IMR-90 (cell line): ENCODE results near the gene SDHB. TPM values are rescaled to one million over a fixed set of nuclear protein-coding genes. Genes with fewer than 3 reads are reported as not detected.
A peak's percentile ranks its signal among the peaks of the same experiment; 100 is the strongest.

ENCODE experiments used
- ATAC-seq: fragments of 200-7000 bp; cut with Tn5 transposase; 2 replicates; pipeline ENCODE4 v1.9.1; 2020; ENCODE audit warnings: low read depth, mild to moderate bottlenecking, moderate library complexity
- BruUV-seq: library from RNA; stranded (reverse); fragments of 400-500 nt; replicated peaks from 2 replicates; lab custom pipeline; 2021; lab: Mats Ljungman, UMichigan
- CTCF ChIA-PET: fragments of 300-600 bp; formaldehyde crosslinking; extraction: SDS; loops from one replicate; lab custom pipeline; 2021; ENCODE audit warnings: antibody characterized with exemption; lab: Yijun Ruan, JAX
- POLR2A ChIA-PET: fragments of 300-600 bp; sonication (Branson Sonifier 250); formaldehyde crosslinking; loops from one replicate; lab custom pipeline; 2022; ENCODE audit warnings: antibody characterized with exemption; ENCODE audit not compliant: unreplicated experiment; lab: Charles Lee
- DNase-seq: peaks from one replicate; pipeline ENCODE4 v3.0.0; 2013
- H2AFZ ChIP-seq: replicated peaks from 2 replicates; pipeline ENCODE3; 2013; ENCODE audit warnings: low read length, mild to moderate bottlenecking; ENCODE audit not compliant: poor library complexity
- H2AK5ac ChIP-seq: 2 replicates; pipeline ENCODE4 v1.6.1; 2013; ENCODE audit warnings: low read depth, low read length, inconsistent platforms
- H2AK9ac ChIP-seq: replicated peaks from 2 replicates; pipeline ENCODE3; 2013; ENCODE audit warnings: mild to moderate bottlenecking, low read depth, low read length, moderate library complexity; ENCODE audit not compliant: poor library complexity
- H2BK120ac ChIP-seq: 2 replicates; pipeline ENCODE4 v1.6.1; 2013; ENCODE audit warnings: low read depth, low read length, inconsistent platforms
- H2BK15ac ChIP-seq: 3 replicates; pipeline ENCODE4 v1.6.1; 2013; ENCODE audit warnings: low read depth, low read length, inconsistent platforms
- H2BK20ac ChIP-seq: 2 replicates; pipeline ENCODE4 v1.6.1; 2013; ENCODE audit warnings: low read depth, mild to moderate bottlenecking, inconsistent platforms, low read length, moderate library complexity
- H2BK5ac ChIP-seq: 2 replicates; pipeline ENCODE4 v1.6.1; 2013; ENCODE audit warnings: mild to moderate bottlenecking, low read depth, low read length, inconsistent platforms; ENCODE audit not compliant: poor library complexity, severe bottlenecking
- H3K14ac ChIP-seq: replicated peaks from 2 replicates; pipeline ENCODE4 v1.6.1; 2013; ENCODE audit warnings: low read depth, low read length, inconsistent platforms
- H3K18ac ChIP-seq: 2 replicates; pipeline ENCODE4 v1.6.1; 2013; ENCODE audit warnings: low read depth, low read length, control low read depth
- H3K23ac ChIP-seq: 2 replicates; pipeline ENCODE4 v1.6.1; 2013; ENCODE audit warnings: low read depth, low read length, inconsistent platforms
- H3K27ac ChIP-seq: 2 replicates; pipeline ENCODE4 v1.5.1; 2013; ENCODE audit warnings: mild to moderate bottlenecking, control low read depth, low read length; ENCODE audit not compliant: insufficient read depth
- H3K27me3 ChIP-seq: 2 replicates; pipeline ENCODE4 v1.6.1; 2013; ENCODE audit warnings: low read length; ENCODE audit not compliant: control insufficient read depth, insufficient read depth
- H3K36me3 ChIP-seq: 2 replicates; pipeline ENCODE4 v1.6.1; 2013; ENCODE audit warnings: low read length, mixed read lengths; ENCODE audit not compliant: control insufficient read depth, insufficient read depth
- H3K4ac ChIP-seq: 2 replicates; pipeline ENCODE4 v1.6.1; 2013; ENCODE audit warnings: low read depth, low read length, inconsistent platforms
- H3K4me1 ChIP-seq: 2 replicates; pipeline ENCODE4 v1.6.1; 2013; ENCODE audit warnings: low read length, mixed read lengths; ENCODE audit not compliant: control insufficient read depth, insufficient read depth
- H3K4me2 ChIP-seq: 2 replicates; pipeline ENCODE4 v1.6.1; 2013; ENCODE audit warnings: low read depth, mild to moderate bottlenecking, control low read depth, low read length, moderate library complexity
- H3K4me3 ChIP-seq: 2 replicates; pipeline ENCODE4 v1.5.1; 2013; ENCODE audit warnings: low read depth, mild to moderate bottlenecking, control low read depth, low read length, moderate library complexity; ENCODE audit not compliant: insufficient read depth
- H3K56ac ChIP-seq: 2 replicates; pipeline ENCODE4 v1.6.1; 2013; ENCODE audit warnings: low read length, inconsistent platforms; ENCODE audit not compliant: insufficient read depth; ENCODE audit errors: extremely low read depth
- H3K79me1 ChIP-seq, 2 experiments: 2 replicates each; pipeline ENCODE4 v1.6.1; 2013; ENCODE audit warnings: low read length in 2 of 2, inconsistent platforms in 1 of 2, low read depth in 1 of 2
- H3K9ac ChIP-seq: 2 replicates; pipeline ENCODE4 v1.6.1; 2013; ENCODE audit warnings: low read depth, low read length, control low read depth
- H3K9me1 ChIP-seq: 2 replicates; pipeline ENCODE4 v1.6.1; 2013; ENCODE audit warnings: low read length, inconsistent platforms; ENCODE audit not compliant: insufficient read depth
- H3K9me3 ChIP-seq: 2 replicates; pipeline ENCODE4 v1.6.1; 2013; ENCODE audit warnings: low read length; ENCODE audit not compliant: control insufficient read depth, insufficient read depth
- H4K20me1 ChIP-seq: 2 replicates; pipeline ENCODE4 v1.6.1; 2013; ENCODE audit warnings: low read length, inconsistent platforms; ENCODE audit not compliant: insufficient read depth
- H4K5ac ChIP-seq: 2 replicates; pipeline ENCODE4 v1.6.1; 2013; ENCODE audit warnings: mild to moderate bottlenecking, low read depth, low read length, control low read depth
- H4K8ac ChIP-seq, 2 experiments: 2 replicates each; pipeline ENCODE4 v1.6.1; 2013; ENCODE audit warnings: low read depth in 2 of 2, low read length in 2 of 2, control low read depth in 1 of 2, inconsistent platforms in 1 of 2
- H4K91ac ChIP-seq: 2 replicates; pipeline ENCODE4 v1.6.1; 2013; ENCODE audit warnings: low read depth, low read length, inconsistent platforms; ENCODE audit not compliant: insufficient read depth
- CTCF ChIP-seq: conservative IDR thresholded peaks from 2 replicates; pipeline ENCODE4 v1.5.1; 2012; ENCODE audit warnings: mild to moderate bottlenecking, low read depth, low read length, improper control_type of control experiment
- MAFK ChIP-seq: IDR thresholded peaks from 2 replicates; pipeline ENCODE4 v1.6.1; 2012; ENCODE audit warnings: low read depth, low read length, improper control_type of control experiment
- WGBS, 2 experiments: methylation state at CpG; one replicate each; pipeline versions ENCODE4 v1.1.5 to v1.1.7; 2013; ENCODE audit warnings: missing lambda C conversion rate in 2 of 2; ENCODE audit not compliant: insufficient read length in 1 of 2; ENCODE audit errors: extremely low coverage in 2 of 2; 5-methylcytosine and 5-hydroxymethylcytosine counted together
- dilution Hi-C: fragments of 300-500 bp; cut with HindIII; formaldehyde crosslinking; loops from one replicate; pipeline ENCODE4 v1.14.3; 2018; ENCODE audit warnings: low sequenced_read_pairs; ENCODE audit not compliant: unreplicated experiment
- in situ Hi-C: fragments of 300-500 bp; cut with MboI; formaldehyde crosslinking; loops from 3 replicates; pipeline ENCODE4 v1.14.3; 2019; ENCODE audit warnings: low sequenced_read_pairs, inconsistent platforms, mixed read lengths
- intact Hi-C: fragments of 100-400 bp; cut with micrococcal nuclease; formaldehyde crosslinking; loops from 2 replicates; pipeline ENCODE4 v1.10.0; 2022
- polyA plus RNA-seq, 3 experiments: library from polyadenylated mRNA; depleted of rRNA; stranded (reverse); fragments of >200 nt; gene quantifications; 2 replicates each; pipeline ENCODE4 v1.2.3, GENCODE V29; 2012; ENCODE audit warnings: low replicate concordance in 1 of 3
- total RNA-seq: library from RNA; depleted of rRNA; stranded (reverse); fragments of >200 nt; gene quantifications from 2 replicates; pipeline ENCODE4 v1.2.3, GENCODE V29; 2012

The SDHB gene
- total and polyA plus RNA-seq, 2 of the 4 experiments (the other 2 are of a cell fraction): 122 to 206 TPM

DNA sequence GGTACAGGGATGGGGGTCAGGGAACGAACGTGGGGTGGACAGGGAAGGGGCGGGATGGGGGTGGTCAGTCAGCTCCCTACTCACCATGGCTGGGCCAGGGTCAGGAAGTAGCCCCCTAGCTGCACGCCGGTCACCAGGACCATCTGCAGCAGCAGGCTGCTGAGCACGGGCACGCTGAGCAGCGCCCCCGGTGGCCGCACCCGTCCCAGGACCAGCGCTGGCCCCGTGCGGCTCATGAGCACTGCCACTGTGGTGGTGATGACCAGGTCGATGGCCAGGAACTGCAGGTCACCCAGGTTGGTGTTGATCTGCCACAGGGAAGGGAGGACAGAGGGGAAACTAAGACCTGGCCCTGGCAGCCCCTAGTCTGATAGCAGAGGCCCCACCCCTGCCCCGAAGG is 66.9 kb downstream of the SDHB start:
- BruUV-seq: no TSS peak
- Histone ChIP-seq H3K79me1 (no peaks in the 10 kb centered on the region), H2BK120ac (no peak overlapping the region), H3K4me2 (no peak overlapping the region), H3K18ac (no peak overlapping the region), H3K36me3 (peaks cover 13% of the 10 kb centered on the region), H3K56ac (no peak overlapping the region), H3K4me3 (no peak overlapping the region), H3K9me3 (no peaks in the 10 kb centered on the region), H3K9ac (no peak overlapping the region), H4K8ac (no peak overlapping the region), H3K4ac (no peak overlapping the region), H2BK20ac (no peak overlapping the region), H4K5ac (no peak overlapping the region), H3K4me1 (peaks cover 2% of the 10 kb centered on the region; the same call in 1 of the 2 replicates), H4K91ac (no peak overlapping the region), H3K14ac (no peak overlapping the region), H4K20me1 (no peaks in the 10 kb centered on the region), H2BK5ac (no peak overlapping the region), H2BK15ac (no peak overlapping the region), H2AFZ (peak overlapping the region; percentile 14), H2AK5ac (no peak overlapping the region), H3K27ac (no peak overlapping the region), H3K27me3 (no peaks in the 10 kb centered on the region), H3K9me1 (no peaks in the 10 kb centered on the region), H3K23ac (no peak overlapping the region), H2AK9ac (no peak overlapping the region)
- no peak for DNase-seq
- dilution Hi-C loops (no loop called here), in situ Hi-C loops (no loop called here), intact Hi-C loops (no loop called here)
- POLR2A ChIA-PET: no interaction called here
- ATAC-seq: no peak
- 57% methylated on average over 3 of the region's 16 CpGs; no CpG with 5 or more reads in 1 of the 2 experiments for WGBS, 2 experiments
- no peak for TF ChIP-seq MAFK
- peak; percentile 33 for TF ChIP-seq CTCF
- CTCF ChIA-PET: no interaction called here
